ENCODE measurements around the gene USP44.

Gene USP44

GRCh38 chr12:95548056-95548538 is 3.2 kb downstream of the USP44 start:
- DNase-seq = no peak

GRCh38 chr12:95547522-95548055 is 3.7 kb downstream of the USP44 start:
- no peak for DNase-seq

GRCh38 chr12:95546491-95546813 is 4.8 kb downstream of the USP44 start:
- DNase-seq = no peak

- peak; percentile 88 for DNase-seq
Observed at GRCh38 chr12:95545731-95546490, 5.4 kb downstream of the USP44 start.

- no peak for DNase-seq
Observed at GRCh38 chr12:95545303-95545702, 6.0 kb downstream of the USP44 start.

GRCh38 chr12:95544756-95545155 is 6.5 kb downstream of the USP44 start:
- no peak for DNase-seq

GRCh38 chr12:95543305-95543704 is 8.0 kb downstream of the USP44 start:
- no peak for DNase-seq

GRCh38 chr12:95541436-95541835 is 9.8 kb downstream of the USP44 start:
- no peak for DNase-seq

- no peak for DNase-seq
Observed at GRCh38 chr12:95538656-95539055, 12.6 kb downstream of the USP44 start.

GRCh38 chr12:95538006-95538405 is 13.3 kb downstream of the USP44 start:
- no peak for DNase-seq

- DNase-seq = no peak
Observed at GRCh38 chr12:95533985-95534384, 17.3 kb downstream of the USP44 start.

- DNase-seq = no peak
Observed at GRCh38 chr12:95532851-95533250, 18.4 kb downstream of the USP44 start.

GRCh38 chr12:95529693-95530225 is 21.5 kb downstream of the USP44 start:
- no peak for DNase-seq

- DNase-seq = no peak
Observed at GRCh38 chr12:95528431-95528830, 22.8 kb downstream of the USP44 start.

- no peak for DNase-seq
Observed at GRCh38 chr12:95522692-95523091, 28.6 kb downstream of the USP44 start.

GRCh38 chr12:95520816-95521215 is 30.5 kb downstream of the USP44 start:
- DNase-seq = no peak

- no peak for DNase-seq
Observed at GRCh38 chr12:95518944-95519343, 32.3 kb downstream of the USP44 start.

GRCh38 chr12:95517246-95517645 is 34.0 kb downstream of the USP44 start:
- DNase-seq = no peak

GRCh38 chr12:95516757-95517156 is 34.5 kb downstream of the USP44 start:
- no peak for DNase-seq

GRCh38 chr12:95515197-95515596 is 36.1 kb downstream of the USP44 start:
- DNase-seq = no peak

GRCh38 chr12:95513599-95513998 is 37.7 kb downstream of the USP44 start:
- no peak for DNase-seq

GRCh38 chr12:95511977-95512376 is 39.3 kb downstream of the USP44 start:
- DNase-seq = no peak

GRCh38 chr12:95509300-95509699 is 42.0 kb downstream of the USP44 start:
- no peak for DNase-seq

GRCh38 chr12:95506707-95507523 is 44.4 kb downstream of the USP44 start:
- DNase-seq = no peak

Data from NCI-H1436 treated with DMSO at 0.1 percent for 48 hours (cell line).